ENCODE data around the gene CCDC61.

DNA sequence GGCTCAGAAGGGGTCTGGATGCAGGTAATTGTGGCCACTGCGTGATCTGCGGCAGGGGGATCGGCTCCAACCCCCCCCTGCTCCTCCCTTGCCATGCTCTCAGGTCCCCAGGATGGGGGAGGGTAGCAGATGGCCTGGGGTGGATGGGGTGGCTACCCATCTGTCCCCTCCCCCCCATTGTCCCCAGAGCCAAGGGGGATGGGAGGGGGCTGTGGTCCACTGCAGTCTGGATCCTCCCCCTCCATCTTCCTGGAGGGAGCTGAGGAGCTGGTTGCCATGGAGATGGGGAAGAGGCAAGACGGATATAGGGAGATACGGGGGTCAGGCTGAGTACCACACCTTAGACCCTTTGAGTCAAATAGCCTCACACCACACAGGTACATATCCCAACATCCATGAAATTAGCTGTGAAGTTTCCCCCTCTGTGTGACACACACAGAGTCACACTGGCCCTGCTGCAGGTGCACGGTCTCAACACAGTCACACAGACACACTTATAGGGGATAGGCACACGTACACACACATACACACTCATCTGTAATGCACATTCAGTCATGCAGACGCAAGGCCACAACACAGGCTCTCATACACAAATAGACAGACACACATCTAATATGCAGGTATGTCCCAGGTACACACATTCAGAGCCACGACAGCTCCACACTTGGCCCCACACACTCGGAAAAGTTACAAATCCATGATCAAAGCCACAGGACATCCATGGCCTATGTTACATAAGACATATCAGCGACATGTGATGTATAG, 19.8 kb upstream of the CCDC61 start:
- TF ChIP-seq, protein P1, sequence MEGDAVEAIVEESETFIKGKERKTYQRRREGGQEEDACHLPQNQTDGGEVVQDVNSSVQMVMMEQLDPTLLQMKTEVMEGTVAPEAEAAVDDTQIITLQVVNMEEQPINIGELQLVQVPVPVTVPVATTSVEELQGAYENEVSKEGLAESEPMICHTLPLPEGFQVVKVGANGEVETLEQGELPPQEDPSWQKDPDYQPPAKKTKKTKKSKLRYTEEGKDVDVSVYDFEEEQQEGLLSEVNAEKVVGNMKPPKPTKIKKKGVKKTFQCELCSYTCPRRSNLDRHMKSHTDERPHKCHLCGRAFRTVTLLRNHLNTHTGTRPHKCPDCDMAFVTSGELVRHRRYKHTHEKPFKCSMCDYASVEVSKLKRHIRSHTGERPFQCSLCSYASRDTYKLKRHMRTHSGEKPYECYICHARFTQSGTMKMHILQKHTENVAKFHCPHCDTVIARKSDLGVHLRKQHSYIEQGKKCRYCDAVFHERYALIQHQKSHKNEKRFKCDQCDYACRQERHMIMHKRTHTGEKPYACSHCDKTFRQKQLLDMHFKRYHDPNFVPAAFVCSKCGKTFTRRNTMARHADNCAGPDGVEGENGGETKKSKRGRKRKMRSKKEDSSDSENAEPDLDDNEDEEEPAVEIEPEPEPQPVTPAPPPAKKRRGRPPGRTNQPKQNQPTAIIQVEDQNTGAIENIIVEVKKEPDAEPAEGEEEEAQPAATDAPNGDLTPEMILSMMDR (IDR thresholded peaks at IDR 0.05), result no peak
- no peak for TF ChIP-seq POLR2A (IDR thresholded peaks at IDR 0.05)
